NOMO-1 (cell line): ENCODE results near the gene APOBR.

Experiments used
- DNase-seq, 2 experiments: peaks; one replicate each; lab custom pipeline; 2025; ENCODE audit not compliant: unreplicated experiment in 2 of 2; lab: John Stamatoyannopoulos, UW

The APOBR gene

GRCh38 chr16:28548306-28548802 lies 53.9 kb downstream of the APOBR start:
- no peak for DNase-seq
